ENCODE results near the gene PRMT7.

Gene PRMT7

GRCh38 chr16:68313116-68313515 is 2.3 kb downstream of the PRMT7 start:
- Histone ChIP-seq H3K79me2 (ENCODE audit: insufficient read depth, low read length) (peaks cover 54% of the 10 kb centered on the region), H3K27ac (ENCODE audit: low read depth, low read length) (no peak overlapping the region), H3F3A (ENCODE audit: insufficient read depth) (no peaks in the 10 kb centered on the region), H3K9ac (ENCODE audit: low read length) (no peak overlapping the region), H2AFZ (ENCODE audit: low read depth, low read length, severe bottlenecking) (no peak overlapping the region), H3K36me3 (ENCODE audit: low read length) (no peaks in the 10 kb centered on the region; the same call in 1 of the 2 replicates), H4K20me1 (ENCODE audit: low read depth, low read length) (no peaks in the 10 kb centered on the region), H3K4me2 (ENCODE audit: low read depth, low read length, poor library complexity, severe bottlenecking) (no peak overlapping the region), H3K9me2 (replicated peaks; ENCODE audit: insufficient read depth, low read length) (no peaks in the 10 kb centered on the region), H3K9me3 (ENCODE audit: insufficient read depth, low read length) (no peaks in the 10 kb centered on the region), H3K4me3 (ENCODE audit: insufficient read depth, low read length, poor library complexity, severe bottlenecking) (no peak overlapping the region), H3K27me3 (ENCODE audit: low read length) (no peaks in the 10 kb centered on the region)
- no peak for TF ChIP-seq EZH2phosphoT487 (conservative IDR thresholded peaks at IDR 0.05; ENCODE audit: low read length)
- TF ChIP-seq, protein P1, sequence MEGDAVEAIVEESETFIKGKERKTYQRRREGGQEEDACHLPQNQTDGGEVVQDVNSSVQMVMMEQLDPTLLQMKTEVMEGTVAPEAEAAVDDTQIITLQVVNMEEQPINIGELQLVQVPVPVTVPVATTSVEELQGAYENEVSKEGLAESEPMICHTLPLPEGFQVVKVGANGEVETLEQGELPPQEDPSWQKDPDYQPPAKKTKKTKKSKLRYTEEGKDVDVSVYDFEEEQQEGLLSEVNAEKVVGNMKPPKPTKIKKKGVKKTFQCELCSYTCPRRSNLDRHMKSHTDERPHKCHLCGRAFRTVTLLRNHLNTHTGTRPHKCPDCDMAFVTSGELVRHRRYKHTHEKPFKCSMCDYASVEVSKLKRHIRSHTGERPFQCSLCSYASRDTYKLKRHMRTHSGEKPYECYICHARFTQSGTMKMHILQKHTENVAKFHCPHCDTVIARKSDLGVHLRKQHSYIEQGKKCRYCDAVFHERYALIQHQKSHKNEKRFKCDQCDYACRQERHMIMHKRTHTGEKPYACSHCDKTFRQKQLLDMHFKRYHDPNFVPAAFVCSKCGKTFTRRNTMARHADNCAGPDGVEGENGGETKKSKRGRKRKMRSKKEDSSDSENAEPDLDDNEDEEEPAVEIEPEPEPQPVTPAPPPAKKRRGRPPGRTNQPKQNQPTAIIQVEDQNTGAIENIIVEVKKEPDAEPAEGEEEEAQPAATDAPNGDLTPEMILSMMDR (IDR thresholded peaks at IDR 0.05; ENCODE audit: insufficient read depth, low read length, poor library complexity, severe bottlenecking), result no peak

GRCh38 chr16:68319185-68319908 is 8.5 kb downstream of the PRMT7 start:
- Histone ChIP-seq H3K4me2 (ENCODE audit: low read depth, low read length, poor library complexity, severe bottlenecking) (no peak overlapping the region), H3K9me2 (replicated peaks; ENCODE audit: insufficient read depth, low read length) (no peaks in the 10 kb centered on the region), H3K9me3 (ENCODE audit: insufficient read depth, low read length) (no peaks in the 10 kb centered on the region), H3K27ac (ENCODE audit: low read depth, low read length) (no peak overlapping the region), H2AFZ (ENCODE audit: low read depth, low read length, severe bottlenecking) (no peak overlapping the region), H3F3A (ENCODE audit: insufficient read depth) (no peaks in the 10 kb centered on the region), H3K4me3 (ENCODE audit: insufficient read depth, low read length, poor library complexity, severe bottlenecking) (no peak overlapping the region), H4K20me1 (ENCODE audit: low read depth, low read length) (no peaks in the 10 kb centered on the region), H3K9ac (ENCODE audit: low read length) (no peak overlapping the region), H3K79me2 (ENCODE audit: insufficient read depth, low read length) (0 out of 2 replicates have a peak, but pooled peaks cover 7% of the 10 kb centered on the region), H3K36me3 (ENCODE audit: low read length) (peaks cover 4% of the 10 kb centered on the region), H3K27me3 (ENCODE audit: low read length) (no peaks in the 10 kb centered on the region)
- TF ChIP-seq, protein P1 (IDR thresholded peaks at IDR 0.05; ENCODE audit: insufficient read depth, low read length, poor library complexity, severe bottlenecking), result no peak
- no peak for TF ChIP-seq EZH2phosphoT487 (conservative IDR thresholded peaks at IDR 0.05; ENCODE audit: low read length)

DNA sequence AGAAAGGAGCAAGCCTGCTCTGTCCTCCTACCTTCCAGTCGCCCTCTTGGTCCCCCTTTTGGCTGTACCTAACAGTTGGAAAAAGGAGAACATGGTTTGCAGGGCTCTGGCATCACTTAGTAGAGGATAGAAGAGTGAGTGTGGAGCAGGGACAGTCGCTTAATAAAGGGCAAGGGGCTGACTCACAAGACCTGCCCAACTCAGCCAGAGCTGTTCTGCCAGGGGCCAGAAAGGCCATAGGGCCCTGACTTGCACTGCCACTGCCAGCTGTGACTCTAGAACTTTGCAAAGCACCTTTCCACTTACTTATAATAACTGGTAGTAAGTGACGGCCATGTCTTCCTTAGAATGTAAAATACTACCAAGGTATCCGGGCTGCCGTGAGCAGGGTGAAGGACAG is 13.5 kb downstream of the PRMT7 start:
- Histone ChIP-seq H3K4me3 (ENCODE audit: insufficient read depth, low read length, poor library complexity, severe bottlenecking) (no peak overlapping the region), H2AFZ (ENCODE audit: low read depth, low read length, severe bottlenecking) (no peak overlapping the region), H3K9me3 (ENCODE audit: insufficient read depth, low read length) (no peaks in the 10 kb centered on the region), H3K27ac (ENCODE audit: low read depth, low read length) (no peak overlapping the region), H3K9me2 (replicated peaks; ENCODE audit: insufficient read depth, low read length) (no peaks in the 10 kb centered on the region), H3K9ac (ENCODE audit: low read length) (no peak overlapping the region), H3K27me3 (ENCODE audit: low read length) (no peaks in the 10 kb centered on the region), H4K20me1 (ENCODE audit: low read depth, low read length) (no peaks in the 10 kb centered on the region), H3F3A (ENCODE audit: insufficient read depth) (no peaks in the 10 kb centered on the region), H3K79me2 (ENCODE audit: insufficient read depth, low read length) (no peaks in the 10 kb centered on the region), H3K4me2 (ENCODE audit: low read depth, low read length, poor library complexity, severe bottlenecking) (no peak overlapping the region), H3K36me3 (ENCODE audit: low read length) (peaks cover 4% of the 10 kb centered on the region)
- TF ChIP-seq EZH2phosphoT487 (conservative IDR thresholded peaks at IDR 0.05; ENCODE audit: low read length), result no peak
- TF ChIP-seq, protein P1 (IDR thresholded peaks at IDR 0.05; ENCODE audit: insufficient read depth, low read length, poor library complexity, severe bottlenecking), result no peak
